PFSK-1 (cell line): ENCODE results near the gene FAM3C.

ENCODE experiments used
- REST ChIP-seq, 2 experiments: IDR thresholded peaks; 2 replicates each; pipeline versions ENCODE4 v1.6.1 to v1.8.0; 2011 to 2012; ENCODE audit warnings: low read depth in 2 of 2, low read length in 2 of 2, control low read depth in 1 of 2, inconsistent platforms in 1 of 2, mild to moderate bottlenecking in 1 of 2, moderate library complexity in 1 of 2; ENCODE audit not compliant: insufficient read depth in 1 of 2
- TAF1 ChIP-seq: IDR thresholded peaks from 2 replicates; pipeline ENCODE4 v1.6.1; 2012; ENCODE audit warnings: low read length, control low read depth, borderline replicate concordance; ENCODE audit not compliant: insufficient read depth

GRCh38 chr7:121344497-121344896 lies 51.6 kb downstream of the FAM3C start:
- no peak for TF ChIP-seq REST (IDR thresholded peaks at IDR 0.05; ENCODE audit: insufficient read depth in 1 of 2, low read depth in 2 of 2, low read length in 2 of 2)
- TF ChIP-seq TAF1: no peak
